PC-9 (cell line): Measurements from ENCODE around the gene EFNA4.

Source experiments
- EZH2 ChIP-seq: fragments of 200-600 bp; sonication (generic); IDR thresholded peaks from 2 replicates; pipeline ENCODE4 v1.8.0; 2017; ENCODE audit warnings: antibody characterized with exemption, low read depth
- TF ChIP-seq, protein P1 (sequence below): fragments of 200-600 bp; sonication (generic); conservative IDR thresholded peaks from 2 replicates; pipeline ENCODE4 v1.6.1; 2017; ENCODE audit warnings: mixed run types, antibody characterized with exemption, mild to moderate bottlenecking, moderate library complexity

DNA sequence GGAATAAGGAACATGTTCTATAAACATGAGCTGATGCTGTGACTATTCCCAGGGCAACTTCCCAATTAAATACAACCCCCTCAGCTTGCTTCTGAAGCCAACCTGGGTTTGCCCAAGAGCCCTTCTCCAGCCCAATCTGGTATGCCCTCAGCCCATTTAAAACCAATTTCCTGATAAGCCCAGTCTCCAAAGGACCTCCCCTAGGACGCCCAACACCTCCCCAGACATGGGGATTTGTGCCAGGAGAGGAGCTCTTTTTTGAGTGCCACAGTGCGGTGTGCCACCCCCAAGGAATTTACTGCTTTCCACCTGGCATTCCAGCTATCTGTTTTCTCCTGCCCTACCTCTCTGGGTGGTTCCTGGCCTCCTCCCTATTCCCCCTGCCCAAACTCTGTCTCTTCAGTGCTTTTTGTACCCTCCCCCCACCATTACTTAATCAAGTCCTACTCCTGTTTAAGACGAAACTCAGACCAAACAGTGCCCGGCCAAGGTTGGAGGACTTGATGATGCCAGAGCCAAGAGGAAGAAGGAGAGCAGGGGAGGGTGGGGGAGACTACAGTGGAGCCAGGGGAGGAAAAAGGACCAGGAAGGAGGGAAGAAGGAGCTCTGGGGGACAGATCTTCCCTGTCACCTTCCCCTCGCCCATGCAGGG, 52.7 kb downstream of the EFNA4 start:
- TF ChIP-seq, protein P1, sequence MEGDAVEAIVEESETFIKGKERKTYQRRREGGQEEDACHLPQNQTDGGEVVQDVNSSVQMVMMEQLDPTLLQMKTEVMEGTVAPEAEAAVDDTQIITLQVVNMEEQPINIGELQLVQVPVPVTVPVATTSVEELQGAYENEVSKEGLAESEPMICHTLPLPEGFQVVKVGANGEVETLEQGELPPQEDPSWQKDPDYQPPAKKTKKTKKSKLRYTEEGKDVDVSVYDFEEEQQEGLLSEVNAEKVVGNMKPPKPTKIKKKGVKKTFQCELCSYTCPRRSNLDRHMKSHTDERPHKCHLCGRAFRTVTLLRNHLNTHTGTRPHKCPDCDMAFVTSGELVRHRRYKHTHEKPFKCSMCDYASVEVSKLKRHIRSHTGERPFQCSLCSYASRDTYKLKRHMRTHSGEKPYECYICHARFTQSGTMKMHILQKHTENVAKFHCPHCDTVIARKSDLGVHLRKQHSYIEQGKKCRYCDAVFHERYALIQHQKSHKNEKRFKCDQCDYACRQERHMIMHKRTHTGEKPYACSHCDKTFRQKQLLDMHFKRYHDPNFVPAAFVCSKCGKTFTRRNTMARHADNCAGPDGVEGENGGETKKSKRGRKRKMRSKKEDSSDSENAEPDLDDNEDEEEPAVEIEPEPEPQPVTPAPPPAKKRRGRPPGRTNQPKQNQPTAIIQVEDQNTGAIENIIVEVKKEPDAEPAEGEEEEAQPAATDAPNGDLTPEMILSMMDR = no peak
- TF ChIP-seq EZH2 = no peak
